HL-60/S4 (cell line): ENCODE results near the gene BTBD9.

Experiments
- in situ Hi-C: fragments of 300-500 bp; cut with MboI; formaldehyde crosslinking; loops from 2 replicates; pipeline ENCODE4 v1.14.3; 2022; ENCODE audit warnings: low sequenced_read_pairs

Gene BTBD9

GRCh38 chr6:38639498-38640215 lies at the start of gene BTBD9:
TSS of gene BTBD9 (minus strand) at chr6:38639929.
- in situ Hi-C loops: no loop called here

- in situ Hi-C loops: no loop called here
Observed at GRCh38 chr6:38688579-38689087, 48.9 kb upstream of the BTBD9 start.

DNA sequence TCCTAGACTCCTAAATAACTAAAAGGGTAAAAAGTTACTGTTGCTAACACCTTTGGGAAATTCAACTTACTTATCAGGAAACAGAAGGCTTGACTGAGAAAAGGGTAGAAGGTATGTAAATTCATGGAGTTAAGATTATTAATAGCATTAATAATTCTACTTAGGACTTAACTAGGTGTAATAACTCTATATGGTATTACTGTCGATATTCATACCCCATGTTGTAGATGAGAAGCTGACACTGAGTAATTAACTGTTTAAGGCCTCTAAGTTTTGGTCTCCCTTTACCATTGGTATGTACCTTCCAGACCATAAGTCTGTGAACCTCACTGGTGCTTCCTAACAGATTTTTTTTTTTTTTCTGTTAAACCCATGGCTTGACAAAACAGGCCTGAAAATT lies 47.8 kb upstream of the BTBD9 start:
- in situ Hi-C loops: no loop called here

GRCh38 chr6:38687043-38687353 lies 47.3 kb upstream of the BTBD9 start:
- in situ Hi-C loops: no loop called here

GRCh38 chr6:38686270-38687042 lies 46.7 kb upstream of the BTBD9 start:
- in situ Hi-C loops: no loop called here

DNA sequence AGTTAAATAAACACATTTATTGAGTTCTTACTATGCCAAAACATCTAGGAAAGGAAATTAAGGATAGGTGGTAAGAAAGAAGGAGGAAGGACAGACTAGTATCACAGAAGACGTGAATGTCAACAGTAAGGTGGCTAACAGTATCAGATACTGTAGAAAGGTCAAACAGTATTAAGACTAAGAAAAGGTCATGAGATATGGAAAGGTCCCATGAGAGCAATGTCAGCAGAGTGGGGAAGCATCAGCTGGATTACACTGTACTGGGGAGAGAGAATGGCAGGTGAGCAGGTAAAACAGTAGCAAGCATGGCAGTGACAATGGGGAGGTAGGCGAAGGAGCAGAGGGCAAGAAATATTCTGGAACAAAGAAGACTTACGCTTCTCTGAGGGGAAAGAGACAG lies 45.2 kb upstream of the BTBD9 start:
- in situ Hi-C loops: no loop called here

DNA sequence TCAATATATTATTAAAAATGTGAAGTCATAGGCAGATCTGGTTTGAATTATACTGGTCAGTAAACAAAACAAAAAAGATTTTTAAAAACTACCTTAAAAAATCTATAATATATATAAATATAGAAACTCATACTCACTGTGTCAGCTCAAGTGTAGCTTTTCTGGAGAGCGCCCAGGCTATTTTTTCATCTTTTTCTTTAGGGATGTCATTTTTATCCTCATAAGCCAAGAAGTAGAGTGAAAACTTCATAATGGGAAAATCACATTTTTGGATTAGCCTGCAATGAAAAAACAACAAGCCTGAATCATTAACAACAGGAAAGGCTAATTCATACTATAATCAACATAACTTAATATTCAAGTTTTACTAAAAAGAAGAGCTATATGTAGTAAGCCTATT lies 44.5 kb upstream of the BTBD9 start:
- in situ Hi-C loops: no loop called here

DNA sequence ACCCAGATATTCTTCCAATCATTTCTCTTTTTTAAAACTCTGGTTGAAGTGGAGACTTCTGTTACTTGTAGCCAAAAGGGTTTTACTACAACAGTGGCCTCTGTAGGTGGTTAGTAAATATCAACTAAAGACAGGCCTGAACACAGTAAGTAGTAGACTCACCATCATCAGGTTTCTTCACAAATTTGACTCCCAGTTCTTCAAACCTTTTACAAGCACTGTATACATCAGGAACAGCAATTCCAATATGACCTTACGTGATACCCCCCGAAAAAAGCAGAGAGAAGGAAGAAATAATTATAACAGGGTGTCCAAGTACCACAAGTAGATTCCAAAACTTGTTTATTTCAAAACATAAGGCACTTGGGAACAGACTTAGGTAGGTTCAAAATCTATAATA lies 42.1 kb upstream of the BTBD9 start:
- in situ Hi-C loops: no loop called here

DNA sequence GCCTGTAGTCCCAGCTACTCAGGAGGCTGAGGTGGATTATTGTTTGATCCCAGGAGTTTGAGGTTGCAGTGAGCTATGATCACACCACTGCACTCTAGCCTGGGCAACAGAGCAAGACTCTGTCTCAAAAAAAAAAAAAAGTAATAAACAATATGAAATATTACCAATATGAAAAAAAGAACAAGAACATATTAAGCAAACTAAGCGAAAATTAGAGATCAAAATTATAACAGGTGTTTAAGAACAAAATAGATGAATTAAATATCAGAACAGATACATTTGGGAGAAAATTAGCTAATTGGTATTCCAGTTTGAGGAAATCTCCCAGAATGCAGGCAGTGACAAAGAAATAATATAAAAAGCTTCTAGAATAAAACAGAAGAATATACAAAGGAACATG lies 39.9 kb upstream of the BTBD9 start:
- in situ Hi-C loops: no loop called here

DNA sequence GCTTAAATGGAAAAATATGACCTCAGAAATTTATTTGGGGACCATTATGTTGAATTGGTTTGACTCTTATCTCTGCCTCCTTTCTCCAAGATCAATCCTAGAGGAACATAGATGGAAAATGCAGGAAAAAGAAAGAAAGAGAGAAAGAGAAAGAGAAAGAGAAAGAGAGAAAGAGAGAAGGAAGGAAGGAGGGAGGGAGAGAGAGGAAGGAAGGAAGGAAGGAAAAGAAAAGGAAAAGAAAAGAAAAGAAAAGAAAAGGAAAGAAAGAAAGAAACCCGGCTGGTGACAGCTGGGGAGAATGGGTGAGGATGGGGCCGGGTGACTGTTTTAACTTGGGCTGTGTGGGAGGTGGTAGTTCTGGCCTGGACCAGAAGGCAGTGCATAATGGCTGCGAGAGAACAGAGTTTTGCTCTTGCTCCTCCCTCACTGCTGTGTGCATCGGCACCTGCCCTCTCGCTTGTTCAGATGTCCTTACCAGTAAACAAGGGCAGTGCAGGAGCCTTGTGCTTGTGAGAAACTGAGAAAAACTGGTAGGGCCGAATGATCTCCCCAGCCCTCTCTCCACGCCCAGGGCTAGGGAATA lies 38.5 kb upstream of the BTBD9 start:
- in situ Hi-C loops: no loop called here

DNA sequence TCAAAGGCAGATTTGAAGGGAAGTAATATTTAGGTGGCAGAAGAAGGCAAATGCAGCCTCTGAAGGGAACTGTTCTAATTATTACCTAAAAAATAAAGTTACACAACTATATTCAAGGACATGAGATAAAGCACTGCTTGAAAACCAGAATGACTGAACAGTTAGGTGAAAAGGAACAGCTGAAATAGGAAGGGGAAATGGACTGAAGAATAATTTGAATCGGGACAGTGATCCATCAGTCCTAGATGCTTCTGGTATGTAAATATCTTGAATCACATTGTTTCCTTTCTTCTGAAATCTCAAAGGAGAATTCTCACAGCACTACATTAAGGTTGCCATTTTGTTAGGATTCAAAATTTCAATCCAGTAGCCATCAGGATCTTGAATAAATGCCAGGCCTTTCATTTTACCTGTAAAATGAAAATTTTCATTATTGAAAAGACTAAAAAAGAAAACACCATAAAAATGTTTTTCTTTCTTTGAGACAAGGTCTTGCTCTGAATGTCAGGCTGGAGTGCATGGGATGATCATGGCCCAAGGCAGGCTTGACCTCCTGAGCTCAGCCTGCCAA lies 37.3 kb upstream of the BTBD9 start:
- in situ Hi-C loops: no loop called here

GRCh38 chr6:38676236-38676973 lies 36.7 kb upstream of the BTBD9 start:
- in situ Hi-C loops: no loop called here

DNA sequence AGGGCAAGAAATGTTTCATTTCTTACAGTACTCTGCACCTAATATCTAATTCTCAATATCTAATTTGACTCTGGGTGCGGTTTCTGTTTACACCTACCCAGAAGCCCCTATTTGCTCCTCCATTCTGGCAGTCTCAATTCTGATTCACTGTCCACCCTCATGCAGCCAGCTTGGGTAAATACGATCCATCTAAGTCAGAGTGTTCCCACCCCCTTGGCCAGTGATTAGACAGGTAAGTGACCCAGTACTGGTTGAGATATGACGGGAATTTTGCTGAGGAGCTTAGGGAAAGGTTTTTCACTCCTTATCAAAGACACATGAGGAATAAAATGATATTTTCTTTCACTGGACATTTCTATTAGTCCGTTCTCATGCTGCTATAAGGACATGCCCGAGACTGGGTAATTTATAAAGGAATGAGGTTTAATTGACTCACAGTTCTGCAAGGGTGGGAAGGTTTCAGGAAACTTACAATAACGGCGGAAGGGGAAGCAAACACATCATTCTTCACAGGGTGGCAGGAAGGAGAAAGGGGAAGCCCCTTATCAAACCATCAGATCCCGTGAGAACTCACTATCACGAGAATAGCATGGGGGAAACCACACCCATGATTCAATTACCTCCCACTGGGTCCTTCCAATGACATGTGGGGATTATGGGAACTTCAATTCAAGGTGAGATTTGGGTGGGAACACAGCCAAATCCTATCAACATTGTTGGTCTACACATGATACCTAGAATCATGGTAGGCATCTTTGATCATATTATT lies 33.9 kb upstream of the BTBD9 start:
- in situ Hi-C loops: no loop called here

GRCh38 chr6:38671885-38672467 lies 32.2 kb upstream of the BTBD9 start:
- in situ Hi-C loops: no loop called here

DNA sequence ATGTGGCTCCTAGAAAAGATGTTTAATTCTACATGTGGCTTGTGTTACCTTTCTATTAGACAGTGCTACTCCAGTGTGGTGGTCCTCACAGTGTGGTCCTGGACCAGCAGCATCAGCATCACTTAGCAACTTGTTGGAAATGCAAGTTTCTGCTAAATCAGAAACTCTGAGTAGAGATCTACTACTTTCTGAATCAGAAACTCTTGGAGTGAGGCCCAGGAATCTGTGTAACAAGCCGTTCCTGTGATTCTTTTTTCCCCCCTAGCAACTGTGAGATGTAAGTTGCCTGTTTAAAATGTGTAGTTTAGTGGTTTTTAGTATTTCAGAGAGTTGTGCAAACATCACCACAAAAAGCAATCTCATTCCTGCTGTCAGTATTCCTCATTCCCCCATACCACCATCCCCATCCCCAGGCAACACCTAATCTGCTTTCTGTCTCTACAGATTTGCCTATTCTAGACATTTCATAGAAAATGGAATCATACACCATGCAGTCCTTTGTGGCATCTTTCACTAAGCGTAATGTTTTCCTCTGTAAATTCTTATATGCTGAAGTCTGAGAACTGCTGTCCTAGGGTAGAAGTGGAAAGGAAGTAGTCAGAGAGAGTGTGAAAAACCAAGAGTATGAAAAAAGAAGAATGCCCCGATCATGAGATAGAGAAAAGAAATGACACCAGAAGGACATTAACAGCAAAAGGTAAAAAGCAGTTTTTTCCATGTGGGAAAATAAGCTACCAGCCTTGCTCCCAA lies 18.9 kb upstream of the BTBD9 start:
- in situ Hi-C loops: no loop called here

GRCh38 chr6:38656896-38657295 lies 17.2 kb upstream of the BTBD9 start:
- in situ Hi-C loops: no loop called here

GRCh38 chr6:38654263-38654662 lies 14.5 kb upstream of the BTBD9 start:
- in situ Hi-C loops: no loop called here

- in situ Hi-C loops: no loop called here
Observed at GRCh38 chr6:38651121-38651784, 11.5 kb upstream of the BTBD9 start.
